Measurements from ENCODE around the gene TMEM182. TPM values are rescaled to one million over a fixed set of nuclear protein-coding genes. Genes with fewer than 3 reads are reported as not detected.

Gene TMEM182
- total RNA-seq, 1 donor from 2014 or later: 3.7 TPM

DNA sequence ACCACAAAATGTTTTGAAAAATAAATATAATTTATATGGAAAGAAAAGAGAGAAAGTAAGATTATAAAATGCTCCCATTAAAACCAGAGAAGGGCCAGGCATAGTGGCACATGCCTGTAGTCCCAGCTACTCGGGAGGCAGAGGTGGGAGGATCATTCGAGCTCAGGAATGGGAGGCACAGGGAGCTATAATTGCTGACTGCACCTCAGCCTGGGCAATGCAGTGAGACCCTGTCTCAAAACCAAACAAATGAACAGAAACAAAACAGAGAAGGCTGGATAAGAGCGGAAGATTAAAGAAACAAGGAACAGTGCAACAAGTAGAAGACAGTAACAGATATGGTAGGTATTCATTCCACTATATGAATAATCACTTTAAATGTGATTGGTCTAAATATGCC, 18.6 kb upstream of the TMEM182 start:
- intact Hi-C loops (cut with DNase I): no loop called here
- Histone ChIP-seq H3K9me3 (no peaks in the 10 kb centered on the region), H3K27ac (no peak overlapping the region), H3K4me1 (no peaks in the 10 kb centered on the region), H3K4me3 (no peak overlapping the region), H3K27me3 (ENCODE audit: low read depth) (no peaks in the 10 kb centered on the region), H3K36me3 (no peaks in the 10 kb centered on the region)
- TF ChIP-seq, protein P1, sequence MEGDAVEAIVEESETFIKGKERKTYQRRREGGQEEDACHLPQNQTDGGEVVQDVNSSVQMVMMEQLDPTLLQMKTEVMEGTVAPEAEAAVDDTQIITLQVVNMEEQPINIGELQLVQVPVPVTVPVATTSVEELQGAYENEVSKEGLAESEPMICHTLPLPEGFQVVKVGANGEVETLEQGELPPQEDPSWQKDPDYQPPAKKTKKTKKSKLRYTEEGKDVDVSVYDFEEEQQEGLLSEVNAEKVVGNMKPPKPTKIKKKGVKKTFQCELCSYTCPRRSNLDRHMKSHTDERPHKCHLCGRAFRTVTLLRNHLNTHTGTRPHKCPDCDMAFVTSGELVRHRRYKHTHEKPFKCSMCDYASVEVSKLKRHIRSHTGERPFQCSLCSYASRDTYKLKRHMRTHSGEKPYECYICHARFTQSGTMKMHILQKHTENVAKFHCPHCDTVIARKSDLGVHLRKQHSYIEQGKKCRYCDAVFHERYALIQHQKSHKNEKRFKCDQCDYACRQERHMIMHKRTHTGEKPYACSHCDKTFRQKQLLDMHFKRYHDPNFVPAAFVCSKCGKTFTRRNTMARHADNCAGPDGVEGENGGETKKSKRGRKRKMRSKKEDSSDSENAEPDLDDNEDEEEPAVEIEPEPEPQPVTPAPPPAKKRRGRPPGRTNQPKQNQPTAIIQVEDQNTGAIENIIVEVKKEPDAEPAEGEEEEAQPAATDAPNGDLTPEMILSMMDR (IDR thresholded peaks at IDR 0.05): no peak
- no peak for DNase-seq
- ATAC-seq: no peak

DNA sequence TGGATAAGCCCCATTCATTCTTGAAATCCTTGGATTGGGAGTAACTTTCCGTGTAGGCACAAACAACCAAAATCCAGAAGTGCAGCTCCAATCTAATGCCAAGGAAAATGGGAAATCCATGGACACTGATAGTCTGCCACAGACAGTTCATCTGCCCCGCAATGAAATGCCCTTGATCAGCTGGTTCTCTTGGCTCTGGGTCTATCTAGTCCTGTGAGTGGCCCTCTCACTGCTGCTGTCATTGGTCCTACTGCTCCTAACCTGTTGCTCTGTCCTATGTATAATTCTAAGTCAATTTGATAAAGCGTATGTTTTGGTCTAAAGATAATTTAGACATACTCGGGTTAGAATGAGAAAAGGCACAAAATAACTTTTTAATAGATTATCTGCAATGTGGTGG, 13.7 kb upstream of the TMEM182 start:
- H3K36me3 ChIP-seq: no peaks in the 10 kb centered on the region
- H3K9me3 ChIP-seq: no peaks in the 10 kb centered on the region
- H3K27me3 ChIP-seq (ENCODE audit: low read depth): no peaks in the 10 kb centered on the region
- ATAC-seq (no peak), DNase-seq (no peak)
- no peak overlapping the region for H3K27ac ChIP-seq
- no peaks in the 10 kb centered on the region for H3K4me1 ChIP-seq
- intact Hi-C loops (cut with DNase I): no loop called here
- H3K4me3 ChIP-seq: no peak overlapping the region
- TF ChIP-seq, protein P1 (IDR thresholded peaks at IDR 0.05): no peak

DNA sequence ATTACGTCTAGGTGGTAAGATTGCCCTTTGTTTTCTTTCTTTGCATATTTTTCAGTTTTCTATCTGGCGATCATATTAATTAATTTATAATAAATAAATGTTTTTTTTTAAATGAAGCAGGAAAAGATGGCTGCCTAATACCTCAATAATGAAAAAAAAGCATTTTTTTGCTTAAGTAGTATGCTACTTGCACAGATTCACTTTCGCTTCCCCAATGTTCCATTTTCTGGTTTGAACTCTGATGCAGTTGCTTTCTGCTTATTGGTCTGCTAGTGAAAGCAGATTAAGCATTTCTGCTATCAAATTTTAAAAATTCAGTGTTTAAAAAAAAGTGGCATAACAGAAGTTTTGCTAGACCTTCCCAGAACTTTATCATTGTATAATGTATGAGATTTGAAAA, 11.9 kb upstream of the TMEM182 start:
- TF ChIP-seq, protein P1 (IDR thresholded peaks at IDR 0.05): no peak
- DNase-seq: no peak
- no peak overlapping the region for H3K4me3 ChIP-seq
- no peaks in the 10 kb centered on the region for H3K4me1 ChIP-seq
- H3K27ac ChIP-seq: no peak overlapping the region
- no peaks in the 10 kb centered on the region for H3K9me3 ChIP-seq
- ATAC-seq: no peak
- H3K27me3 ChIP-seq (ENCODE audit: low read depth): no peaks in the 10 kb centered on the region
- intact Hi-C loops (cut with DNase I): no loop called here
- H3K36me3 ChIP-seq: no peaks in the 10 kb centered on the region

DNA sequence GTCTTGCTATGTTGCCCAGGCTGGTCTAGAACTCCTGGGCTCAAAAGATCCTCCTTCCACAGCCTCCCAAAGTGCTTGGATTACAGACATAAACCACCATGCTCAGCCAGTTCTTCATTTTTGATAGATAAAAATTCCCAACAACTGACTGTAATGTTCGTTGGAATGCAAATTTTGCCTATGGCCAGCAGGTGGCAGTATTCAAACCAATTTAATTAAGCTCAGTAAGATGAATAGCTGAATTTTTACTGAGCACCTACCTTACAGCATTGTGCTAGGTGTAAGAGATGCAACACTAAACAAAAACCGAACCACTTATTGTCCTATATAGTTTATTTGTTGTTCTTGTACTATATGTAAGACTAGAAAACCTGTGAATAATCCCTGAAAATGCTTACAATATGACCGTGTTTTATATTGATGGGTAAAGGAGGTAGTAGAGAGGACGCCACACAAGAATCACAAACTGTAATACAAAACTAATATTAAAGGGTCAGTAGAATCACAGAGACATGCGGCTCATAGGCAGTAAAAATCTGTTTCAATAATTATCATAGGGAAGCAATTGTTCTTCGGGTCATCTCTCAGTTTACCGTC, 8.2 kb upstream of the TMEM182 start:
- DNase-seq: no peak
- Histone ChIP-seq H3K4me3 (no peak overlapping the region), H3K9me3 (no peaks in the 10 kb centered on the region), H3K36me3 (no peaks in the 10 kb centered on the region), H3K27ac (no peak overlapping the region), H3K4me1 (no peaks in the 10 kb centered on the region), H3K27me3 (ENCODE audit: low read depth) (no peaks in the 10 kb centered on the region)
- peak; percentile 39 to 58 for ATAC-seq
- intact Hi-C loops (cut with DNase I): no loop called here
- TF ChIP-seq, protein P1 (IDR thresholded peaks at IDR 0.05): peak; percentile 80

DNA sequence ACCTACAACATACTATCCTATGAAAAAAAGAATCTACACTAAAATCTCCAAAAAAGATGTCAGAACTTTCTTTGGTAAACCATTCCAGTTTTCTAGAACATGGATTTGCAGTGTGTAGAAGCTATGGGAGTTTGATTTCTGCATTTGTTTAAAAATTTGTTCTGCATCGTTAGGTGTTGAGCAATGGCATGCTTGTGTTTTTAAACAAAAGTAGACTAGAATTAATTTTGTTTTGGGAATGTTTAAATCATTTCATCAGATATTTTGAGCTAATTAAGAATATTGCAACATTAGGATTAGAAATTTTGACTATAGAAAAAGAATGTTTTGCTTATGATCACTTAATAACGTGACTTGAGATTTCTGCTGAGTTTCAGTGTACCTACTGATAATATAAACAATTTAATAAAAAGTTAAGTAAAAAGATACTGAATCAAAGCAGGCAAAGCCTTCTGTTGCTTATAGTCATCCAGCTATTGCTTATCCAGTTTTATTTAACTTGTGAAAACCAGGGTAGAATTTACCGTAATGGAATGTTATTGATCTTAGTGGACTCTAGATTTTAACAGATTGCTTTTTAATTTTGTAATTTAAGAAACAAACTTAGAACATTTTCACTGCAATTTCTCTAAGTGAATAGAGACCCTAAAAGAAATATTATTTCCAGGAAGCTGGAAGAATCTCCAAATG, 7.2 kb upstream of the TMEM182 start:
- intact Hi-C loops (cut with DNase I): no loop called here
- no peak overlapping the region for H3K4me3 ChIP-seq
- no peak overlapping the region for H3K27ac ChIP-seq
- no peaks in the 10 kb centered on the region for H3K4me1 ChIP-seq
- no peaks in the 10 kb centered on the region for H3K36me3 ChIP-seq
- no peaks in the 10 kb centered on the region for H3K27me3 ChIP-seq (ENCODE audit: low read depth)
- no peak for DNase-seq
- ATAC-seq: no peak
- TF ChIP-seq, protein P1 (IDR thresholded peaks at IDR 0.05): no peak
- H3K9me3 ChIP-seq: no peaks in the 10 kb centered on the region
